RPMI7951 (cell line): ENCODE data around the gene HTR4. TPM values are rescaled to one million over a fixed set of nuclear protein-coding genes. Genes with fewer than 3 reads are reported as not detected.

ENCODE experiments used
- DNase-seq: peaks from one replicate; pipeline ENCODE4 v3.0.0-alpha.2; 2012; ENCODE audit warnings: low read depth
- total RNA-seq: library from RNA; depleted of rRNA; stranded (reverse); fragments of >200 nt; shearing (Covaris generic); gene quantifications from 2 replicates; pipeline ENCODE4 v1.2.3, GENCODE V29; 2014

HTR4 gene
- total RNA-seq, 1 experiment from 2014 or later: not detected

DNA sequence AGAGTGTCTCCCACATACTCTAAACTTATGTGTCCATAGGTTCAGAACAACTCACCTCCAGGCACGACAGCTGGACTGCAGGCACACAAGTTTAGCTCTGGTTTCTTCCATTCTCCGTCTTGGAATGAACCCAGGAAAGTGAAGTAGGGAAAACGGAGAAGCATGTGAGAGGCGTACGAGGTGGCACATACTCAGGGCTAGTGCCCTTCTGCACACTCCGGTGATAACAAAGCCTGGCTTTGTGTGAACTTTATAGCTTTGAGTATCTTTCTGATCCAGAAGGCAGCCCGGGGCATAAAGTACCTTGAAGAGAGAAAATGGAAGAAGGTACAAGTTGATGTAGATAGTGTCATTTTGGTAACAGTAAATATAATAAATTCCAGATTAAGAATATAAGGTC lies 11.1 kb upstream of the HTR4 start:
- no peak for DNase-seq

DNA sequence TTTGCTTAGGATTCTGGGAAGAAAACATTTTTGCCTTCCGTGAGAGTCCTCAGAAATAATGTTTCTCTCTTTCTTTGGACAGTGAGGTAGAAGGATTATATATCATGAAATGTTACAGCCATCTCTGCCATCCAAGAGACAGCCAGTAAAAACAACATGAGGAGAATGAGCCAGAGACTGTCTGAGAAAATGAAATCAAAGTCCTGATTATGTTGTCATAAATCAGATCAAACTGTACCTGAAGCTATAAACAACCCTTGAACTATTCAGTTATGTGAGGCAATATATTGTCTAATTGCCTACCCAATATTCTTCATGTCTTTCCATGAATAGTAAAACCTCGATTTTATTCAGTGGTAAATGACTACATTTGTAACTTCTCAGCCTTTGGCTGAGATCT lies 9.2 kb upstream of the HTR4 start:
- no peak for DNase-seq

DNA sequence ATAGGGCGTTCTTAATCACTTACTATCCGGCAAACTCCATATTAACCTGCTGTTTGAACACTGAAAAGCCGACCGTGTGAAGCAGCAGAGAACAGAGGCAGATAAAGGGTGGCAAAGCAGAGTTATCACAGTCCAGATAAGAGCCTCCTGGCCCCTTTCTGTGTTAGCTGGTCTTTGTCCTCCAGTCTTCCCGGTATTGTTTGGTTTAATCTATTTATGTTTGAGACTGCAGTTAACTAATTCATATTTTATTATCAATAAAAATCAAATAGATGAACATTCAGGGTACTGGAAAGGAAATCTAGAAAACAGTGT lies 6.0 kb upstream of the HTR4 start:
- no peak for DNase-seq

DNA sequence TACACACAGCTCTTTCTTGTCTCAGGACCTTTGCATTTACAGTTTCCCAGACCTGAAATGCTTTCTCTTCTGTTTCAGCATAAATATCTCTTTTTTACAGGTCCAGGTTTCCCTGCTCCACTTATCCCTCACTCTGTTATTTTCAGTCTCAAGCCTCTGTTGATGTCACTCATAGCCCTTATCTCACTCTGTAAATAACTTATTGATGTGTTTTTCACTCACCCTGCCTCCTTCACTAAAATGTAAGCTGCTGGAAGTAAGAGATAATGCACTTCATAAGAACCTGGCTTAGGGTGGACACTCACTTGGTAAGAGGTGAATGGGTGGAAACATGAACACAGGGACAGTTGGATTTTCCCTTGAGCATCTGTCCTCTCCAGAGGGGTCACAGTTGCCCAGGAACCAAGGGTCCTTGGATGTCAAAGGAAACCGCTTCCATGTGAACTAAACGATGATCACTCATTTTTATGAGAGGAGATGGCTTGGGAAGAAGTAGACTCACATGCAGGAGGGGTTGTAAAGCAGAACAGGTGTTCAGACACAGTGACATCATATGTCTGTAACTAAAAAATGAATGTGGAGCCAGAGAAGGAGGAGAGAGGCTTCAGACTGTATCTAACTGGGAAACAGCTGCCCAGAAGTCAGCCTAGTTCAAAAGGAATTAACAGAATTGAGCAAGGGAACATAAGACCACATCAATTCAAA lies 5.5 kb upstream of the HTR4 start:
- no peak for DNase-seq

DNA sequence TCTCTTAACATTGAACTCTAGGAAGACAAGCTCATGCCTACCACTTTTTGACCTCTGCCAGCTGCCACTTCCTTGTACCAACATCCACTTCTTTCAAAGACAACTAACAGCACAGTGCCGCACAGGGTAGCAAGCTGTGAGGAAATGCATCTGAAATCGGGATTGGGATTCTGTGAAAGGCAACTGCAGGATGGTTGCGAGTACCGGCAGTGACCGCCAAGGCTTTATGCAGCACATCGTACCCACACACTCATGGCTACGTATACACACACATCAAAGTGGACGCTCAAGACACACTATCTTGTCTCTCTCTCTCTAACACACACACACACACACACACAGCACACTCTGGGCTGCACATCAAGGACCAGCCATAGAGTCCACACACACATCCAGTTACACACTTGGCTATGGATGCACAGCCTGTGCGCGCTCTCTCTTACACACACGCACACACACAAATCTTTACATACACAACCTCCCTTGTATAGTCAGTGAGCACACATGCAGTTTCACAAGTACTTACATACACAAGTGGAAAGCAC lies 964 bp downstream of the HTR4 start:
- DNase-seq: no peak

- no peak for DNase-seq
Measured at GRCh38 chr5:148651528-148651927, 2.8 kb downstream of the HTR4 start.

- no peak for DNase-seq
Measured at GRCh38 chr5:148645527-148645926, 8.8 kb downstream of the HTR4 start.

DNA sequence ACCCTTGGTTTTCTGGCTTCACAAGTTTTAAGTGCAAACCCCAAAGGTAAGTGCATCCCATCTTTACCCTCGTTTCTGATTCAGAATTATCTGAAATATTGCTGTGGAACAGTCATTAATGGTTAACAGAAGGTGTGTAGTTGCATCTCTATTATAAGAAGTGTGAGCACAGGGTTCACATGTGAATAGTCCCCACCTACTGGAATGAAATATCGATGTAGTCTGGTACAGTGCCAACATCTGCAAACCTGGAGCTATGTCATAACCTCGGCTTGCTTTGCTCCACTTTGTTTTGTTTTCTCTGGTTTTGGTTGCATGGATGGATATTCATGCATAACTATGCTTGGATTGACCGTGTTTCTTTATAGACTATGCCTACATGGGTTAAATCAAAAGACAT lies 12.6 kb downstream of the HTR4 start:
- no peak for DNase-seq

GRCh38 chr5:148640471-148640870 lies 13.9 kb downstream of the HTR4 start:
- DNase-seq: no peak

DNA sequence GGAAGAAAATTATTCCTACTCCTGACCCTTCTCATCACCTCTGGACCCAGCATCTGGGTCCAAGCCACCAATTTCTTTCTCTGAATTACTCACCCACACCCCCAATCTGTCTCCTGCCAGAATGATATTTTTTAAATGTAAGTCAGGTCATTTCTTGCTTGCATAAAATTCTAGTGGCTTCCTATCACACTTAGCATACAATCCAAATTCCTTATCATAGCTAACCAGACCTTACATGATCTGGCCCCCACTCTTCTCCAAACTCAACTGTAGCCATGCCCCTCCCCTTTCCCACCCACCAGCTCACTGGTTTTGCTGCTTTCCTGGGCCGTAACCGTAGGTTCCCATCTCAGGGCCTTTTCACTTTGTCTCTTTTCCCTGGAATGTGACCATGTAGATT lies 15.2 kb downstream of the HTR4 start:
- no peak for DNase-seq

DNA sequence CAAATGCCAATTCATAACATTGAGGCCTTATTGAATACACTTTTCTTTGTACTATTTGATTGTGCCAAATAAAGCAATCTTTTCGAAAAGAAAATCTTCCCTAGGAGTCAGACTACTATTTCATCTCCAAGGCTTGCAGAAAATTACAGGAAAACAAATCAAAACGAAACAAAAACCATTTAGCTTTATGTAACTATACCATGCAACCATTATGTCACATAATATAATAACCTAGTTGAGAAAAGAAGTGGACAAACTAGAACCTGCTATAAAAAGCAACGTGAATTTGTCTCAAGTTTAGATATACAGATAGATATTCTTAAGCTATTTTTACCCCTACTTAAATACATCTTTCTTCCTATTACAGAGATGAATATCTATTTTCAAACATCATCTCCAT lies 18.0 kb downstream of the HTR4 start:
- DNase-seq: no peak

GRCh38 chr5:148635321-148636083 lies 18.8 kb downstream of the HTR4 start:
- no peak for DNase-seq

- DNase-seq: no peak
Measured at GRCh38 chr5:148633067-148633377, 21.3 kb downstream of the HTR4 start.

DNA sequence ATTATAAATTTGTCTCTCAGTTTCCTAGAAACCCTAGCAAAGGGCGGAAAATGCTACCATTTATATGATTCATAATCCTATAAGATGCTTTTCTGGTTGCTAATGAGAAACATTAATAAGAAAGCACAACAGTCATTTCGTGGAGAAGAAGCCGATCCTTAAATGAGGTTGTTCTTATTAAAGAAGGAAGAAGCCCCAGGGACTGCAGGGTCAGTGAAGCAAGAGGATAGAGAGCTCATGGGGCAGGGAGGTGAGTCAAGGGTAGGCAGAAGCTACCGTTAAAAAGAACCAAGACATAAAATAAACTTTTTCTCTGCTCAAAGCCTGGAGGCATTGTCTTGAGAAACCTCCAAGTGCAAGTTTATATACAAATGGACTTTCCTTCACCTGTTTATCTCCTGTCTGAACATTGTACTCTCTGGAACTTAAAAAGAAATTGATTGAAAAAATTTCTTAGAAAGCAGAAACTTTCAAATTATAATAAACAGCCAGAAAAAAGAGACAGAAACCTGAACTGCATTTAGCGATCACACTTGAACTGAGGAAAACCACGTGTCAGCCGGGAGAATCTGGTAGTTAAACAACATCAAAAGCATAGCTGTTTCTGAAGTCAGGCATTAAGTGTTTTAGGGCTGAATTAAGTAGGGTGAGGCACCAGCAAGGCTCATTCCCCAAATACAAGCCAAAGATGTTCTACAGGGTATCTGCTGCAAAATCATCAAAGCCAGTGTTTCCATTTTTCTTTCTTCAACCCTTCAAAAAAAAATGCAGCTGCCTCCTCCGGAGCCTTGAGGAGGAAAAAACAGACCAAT lies 21.9 kb downstream of the HTR4 start:
- DNase-seq: no peak

GRCh38 chr5:148626986-148627385 lies 27.3 kb downstream of the HTR4 start:
- no peak for DNase-seq

DNA sequence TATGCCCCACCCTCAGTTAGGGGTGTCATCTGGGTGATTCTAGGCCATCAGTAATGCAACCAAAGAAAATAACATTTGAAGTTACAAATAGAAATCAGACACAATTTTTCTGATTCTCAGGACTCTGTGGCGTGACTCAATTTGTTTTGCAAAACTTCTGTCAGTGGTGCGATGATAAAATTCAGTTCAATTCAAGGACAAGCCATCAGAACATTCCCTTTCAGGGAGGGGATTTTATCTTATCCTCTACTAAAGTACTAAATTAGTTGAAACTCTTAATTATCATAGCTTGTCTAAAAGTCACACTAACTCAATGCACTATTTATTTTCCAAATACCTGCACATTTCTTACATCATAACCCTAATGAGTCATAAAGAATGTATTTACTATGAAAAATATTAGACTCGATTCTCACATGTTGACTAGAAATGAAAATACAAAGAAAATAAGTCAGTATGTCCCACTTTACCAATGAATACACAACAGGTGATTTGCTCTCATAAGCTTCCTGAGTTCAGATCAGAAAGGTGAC lies 28.2 kb downstream of the HTR4 start:
- DNase-seq: no peak

DNA sequence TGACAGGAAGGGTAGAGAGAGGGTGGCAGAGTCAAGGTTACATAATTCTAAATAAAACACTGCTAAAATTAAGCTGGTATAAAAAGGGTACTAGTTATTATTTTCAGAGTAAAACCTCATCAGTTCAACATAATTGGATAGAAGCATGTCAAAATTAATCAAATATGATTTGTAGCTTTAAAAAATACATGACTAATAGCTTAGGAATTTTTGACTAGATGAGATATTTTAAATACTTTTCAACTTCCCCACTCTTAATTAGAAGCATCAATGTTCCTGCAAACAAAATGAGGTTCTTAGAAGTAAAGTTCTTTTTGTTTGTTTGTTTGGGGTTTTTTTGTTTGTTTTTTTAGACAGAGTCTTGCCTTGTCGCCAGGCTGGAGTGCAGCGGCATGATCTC lies 29.1 kb downstream of the HTR4 start:
- no peak for DNase-seq

DNA sequence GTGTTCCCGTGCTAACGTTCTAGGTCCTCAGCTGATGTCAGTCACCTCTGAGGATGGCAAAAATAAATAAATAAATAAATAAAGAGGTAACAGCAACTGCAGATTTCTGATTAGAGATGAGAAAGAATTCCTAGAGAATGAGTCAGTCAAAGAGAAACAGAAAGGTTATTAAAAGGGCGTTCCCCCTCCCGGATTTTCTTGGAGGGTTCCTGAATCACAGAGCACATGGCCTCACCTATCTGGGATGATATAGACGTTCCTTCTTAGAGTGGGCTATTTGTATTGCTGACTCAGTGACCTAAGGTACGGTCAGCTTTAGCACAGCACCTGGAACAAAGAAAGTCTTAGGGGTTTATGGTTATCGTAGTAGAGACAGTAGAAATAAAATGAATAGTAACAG lies 30.6 kb downstream of the HTR4 start:
- DNase-seq: peak; percentile 27

DNA sequence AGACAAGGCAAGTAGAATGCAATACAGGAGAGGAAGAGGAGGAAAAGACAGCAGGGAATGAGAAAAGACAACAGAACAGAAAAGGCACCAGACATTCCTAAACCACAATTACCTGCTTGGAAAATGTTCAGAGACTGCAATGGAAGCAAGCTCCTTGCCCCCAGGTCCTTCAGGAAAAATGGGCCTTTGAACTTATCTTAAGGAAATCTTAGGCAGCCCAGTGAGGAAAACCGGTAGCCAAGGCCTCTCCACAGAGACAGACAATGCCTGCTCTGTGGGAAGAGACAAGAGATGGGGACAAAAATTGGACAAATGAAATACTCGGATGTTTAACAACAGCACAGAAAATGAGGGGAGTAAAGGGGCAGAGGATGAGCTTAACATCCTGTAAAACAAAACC lies 31.2 kb downstream of the HTR4 start:
- DNase-seq: no peak

DNA sequence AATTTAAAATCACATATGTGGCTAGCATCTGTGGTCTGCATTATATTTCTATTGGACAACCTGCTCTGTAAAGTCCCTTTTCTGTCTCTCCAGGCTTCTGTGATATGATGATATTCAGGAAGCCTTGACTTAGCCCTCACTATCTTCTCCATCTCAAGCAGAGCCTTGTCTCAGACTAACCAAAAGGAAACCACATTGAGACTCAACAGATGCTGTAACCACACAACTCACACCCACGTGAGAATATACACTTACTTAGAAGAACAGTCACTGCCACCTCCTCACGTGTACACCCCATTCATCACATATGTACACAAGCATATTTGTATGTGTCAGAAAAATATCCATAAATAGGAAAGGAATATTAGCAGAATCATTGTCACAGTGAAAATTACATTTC lies 33.6 kb downstream of the HTR4 start:
- DNase-seq: no peak

DNA sequence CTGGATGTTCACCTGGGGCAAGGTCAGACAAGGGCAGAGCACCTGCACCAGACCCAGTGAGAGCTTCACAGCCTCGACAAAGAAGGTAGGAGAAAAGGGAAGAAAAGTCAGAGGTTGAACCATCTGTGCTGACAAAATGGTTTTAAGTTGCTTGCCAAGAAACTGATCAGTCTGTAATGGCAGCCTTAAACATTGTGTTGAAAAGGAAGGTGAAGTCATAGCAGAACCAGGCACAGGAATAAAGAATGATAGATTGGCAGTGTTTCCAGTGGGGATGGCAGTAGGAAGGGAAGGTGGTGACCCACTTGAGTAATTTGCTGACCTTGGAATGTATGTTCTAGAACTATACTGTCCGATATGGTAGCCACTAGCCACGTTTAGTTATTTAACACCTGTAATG lies 34.2 kb downstream of the HTR4 start:
- DNase-seq: no peak

- no peak for DNase-seq
Measured at GRCh38 chr5:148619484-148619883, 34.8 kb downstream of the HTR4 start.
